Tibial nerve (tissue), 4 donors: ENCODE results near the gene MTFR1L. TPM values are rescaled to one million over a fixed set of nuclear protein-coding genes. Genes with fewer than 3 reads are reported as not detected.

ENCODE experiments used
- DNase-seq, 2 donors: peaks; one replicate each; pipeline ENCODE4 v3.0.0-alpha.2; 2019; ENCODE audit warnings: low spot score in 2 of 2
- H3K27ac ChIP-seq, 4 donors: fragments of 200-600 bp; sonication (generic) in 3 of 4; one replicate each; pipeline ENCODE4 v1.5.1; 2017 to 2019; ENCODE audit warnings: mild to moderate bottlenecking in 1 of 4
- H3K27me3 ChIP-seq, 2 donors: fragments of 200-600 bp; sonication (generic) in 1 of 2; one replicate each; pipeline versions ENCODE4 v1.5.1 to v1.6.0; 2017 to 2019
- H3K36me3 ChIP-seq, 3 donors: fragments of 200-600 bp; sonication (generic); one replicate each; pipeline ENCODE4 v1.5.1; 2018 to 2019
- H3K4me1 ChIP-seq, 4 donors: fragments of 200-600 bp; sonication (generic) in 3 of 4; one replicate each; pipeline ENCODE4 v1.5.1; 2017 to 2019
- H3K4me3 ChIP-seq, 4 donors: fragments of 200-600 bp; sonication (generic) in 3 of 4; one replicate each; pipeline ENCODE4 v1.5.1; 2017 to 2019; ENCODE audit warnings: mild to moderate bottlenecking in 1 of 4, moderate library complexity in 1 of 4
- H3K9me3 ChIP-seq, 4 donors: fragments of 200-600 bp; sonication (generic) in 3 of 4; one replicate each; pipeline ENCODE4 v1.5.1; 2017 to 2019
- EP300 ChIP-seq, 2 donors: sonication (generic); formaldehyde crosslinking; IDR thresholded peaks; one replicate each; pipeline ENCODE4 v1.6.1; 2017; ENCODE audit warnings: antibody characterized with exemption in 2 of 2, mild to moderate bottlenecking in 1 of 2
- POLR2A ChIP-seq, 2 donors: fragments of 450-650 bp; IDR thresholded peaks; one replicate each; pipeline ENCODE4 v1.6.1; 2017; ENCODE audit warnings: antibody characterized with exemption in 2 of 2, mild to moderate bottlenecking in 2 of 2, moderate library complexity in 2 of 2
- WGBS, 2 donors: methylation state at CpG; one replicate each; pipeline ENCODE4 v1.1.5; 2018; 5-methylcytosine and 5-hydroxymethylcytosine counted together
- total RNA-seq, 4 donors: library from RNA; depleted of rRNA; stranded (reverse); fragments of >200 nt; gene quantifications; one replicate each; pipeline ENCODE4 v1.1.0, GENCODE V29; 2016
- TF ChIP-seq, protein P1 (sequence below), 5 experiments: fragments of 200-600 bp in 3 of 5; fragments of 450-650 bp in 2 of 5; sonication (generic) in 3 of 5; IDR thresholded peaks; one replicate each; pipeline ENCODE4 v1.5.1; 2016 to 2019; ENCODE audit warnings: antibody characterized with exemption in 5 of 5, mild to moderate bottlenecking in 3 of 5, moderate library complexity in 2 of 5

The MTFR1L gene
- total RNA-seq, 4 donors from 2014 or later: 65.7 to 99.4 (median 77.2) TPM

DNA sequence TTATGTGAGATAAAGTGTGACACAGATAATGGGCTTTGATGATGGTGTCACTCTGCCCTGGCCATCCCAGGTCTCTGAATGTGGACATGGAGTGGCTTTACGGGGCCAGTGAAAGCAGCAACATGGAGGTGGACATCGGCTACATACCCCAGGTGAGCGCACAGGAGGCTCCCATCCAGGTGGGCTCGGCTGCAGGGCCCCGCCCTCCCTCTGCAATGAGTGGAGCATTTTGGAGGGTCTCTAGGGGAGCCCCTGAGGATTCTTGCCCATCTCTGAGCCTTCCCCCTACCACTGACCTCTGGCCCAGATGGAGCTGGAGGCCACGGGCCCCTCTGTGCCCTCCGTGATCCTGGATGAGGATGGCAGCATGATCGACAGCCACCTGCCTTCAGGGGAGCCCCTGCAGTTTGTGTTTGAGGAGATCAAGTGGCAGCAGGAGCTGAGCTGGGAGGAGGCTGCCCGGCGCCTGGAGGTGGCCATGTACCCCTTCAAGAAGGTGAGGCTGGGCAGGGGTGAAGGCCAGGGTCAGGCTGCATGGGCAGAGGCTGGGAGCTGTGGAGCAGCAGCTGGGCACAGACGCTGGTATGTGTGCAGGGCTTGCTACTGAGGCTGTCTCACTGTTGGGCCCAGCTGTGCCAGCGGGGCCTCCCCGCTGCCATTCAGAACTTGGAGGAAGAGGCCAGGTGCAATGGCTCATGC, 8.2 kb upstream of the MTFR1L start:
- H3K36me3 ChIP-seq: peaks cover 0 to 91% (median 0%) of the 10 kb centered on the region in 3 donors
- peaks cover 0 to 43% (median 21%) of the 10 kb centered on the region in 4 donors for H3K4me1 ChIP-seq
- no peak overlapping the region for H3K27ac ChIP-seq
- 91 to 93% methylated on average over 11 to 13 of the region's 13 CpGs for WGBS, 2 donors
- no peaks in the 10 kb centered on the region for H3K9me3 ChIP-seq
- no peak for DNase-seq
- H3K27me3 ChIP-seq: no peaks in the 10 kb centered on the region
- no peak overlapping the region for H3K4me3 ChIP-seq
- TF ChIP-seq POLR2A (IDR thresholded peaks at IDR 0.05) (no peak), EP300 (IDR thresholded peaks at IDR 0.05) (no peak)
- TF ChIP-seq, protein P1, sequence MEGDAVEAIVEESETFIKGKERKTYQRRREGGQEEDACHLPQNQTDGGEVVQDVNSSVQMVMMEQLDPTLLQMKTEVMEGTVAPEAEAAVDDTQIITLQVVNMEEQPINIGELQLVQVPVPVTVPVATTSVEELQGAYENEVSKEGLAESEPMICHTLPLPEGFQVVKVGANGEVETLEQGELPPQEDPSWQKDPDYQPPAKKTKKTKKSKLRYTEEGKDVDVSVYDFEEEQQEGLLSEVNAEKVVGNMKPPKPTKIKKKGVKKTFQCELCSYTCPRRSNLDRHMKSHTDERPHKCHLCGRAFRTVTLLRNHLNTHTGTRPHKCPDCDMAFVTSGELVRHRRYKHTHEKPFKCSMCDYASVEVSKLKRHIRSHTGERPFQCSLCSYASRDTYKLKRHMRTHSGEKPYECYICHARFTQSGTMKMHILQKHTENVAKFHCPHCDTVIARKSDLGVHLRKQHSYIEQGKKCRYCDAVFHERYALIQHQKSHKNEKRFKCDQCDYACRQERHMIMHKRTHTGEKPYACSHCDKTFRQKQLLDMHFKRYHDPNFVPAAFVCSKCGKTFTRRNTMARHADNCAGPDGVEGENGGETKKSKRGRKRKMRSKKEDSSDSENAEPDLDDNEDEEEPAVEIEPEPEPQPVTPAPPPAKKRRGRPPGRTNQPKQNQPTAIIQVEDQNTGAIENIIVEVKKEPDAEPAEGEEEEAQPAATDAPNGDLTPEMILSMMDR (IDR thresholded peaks at IDR 0.05): no peak

DNA sequence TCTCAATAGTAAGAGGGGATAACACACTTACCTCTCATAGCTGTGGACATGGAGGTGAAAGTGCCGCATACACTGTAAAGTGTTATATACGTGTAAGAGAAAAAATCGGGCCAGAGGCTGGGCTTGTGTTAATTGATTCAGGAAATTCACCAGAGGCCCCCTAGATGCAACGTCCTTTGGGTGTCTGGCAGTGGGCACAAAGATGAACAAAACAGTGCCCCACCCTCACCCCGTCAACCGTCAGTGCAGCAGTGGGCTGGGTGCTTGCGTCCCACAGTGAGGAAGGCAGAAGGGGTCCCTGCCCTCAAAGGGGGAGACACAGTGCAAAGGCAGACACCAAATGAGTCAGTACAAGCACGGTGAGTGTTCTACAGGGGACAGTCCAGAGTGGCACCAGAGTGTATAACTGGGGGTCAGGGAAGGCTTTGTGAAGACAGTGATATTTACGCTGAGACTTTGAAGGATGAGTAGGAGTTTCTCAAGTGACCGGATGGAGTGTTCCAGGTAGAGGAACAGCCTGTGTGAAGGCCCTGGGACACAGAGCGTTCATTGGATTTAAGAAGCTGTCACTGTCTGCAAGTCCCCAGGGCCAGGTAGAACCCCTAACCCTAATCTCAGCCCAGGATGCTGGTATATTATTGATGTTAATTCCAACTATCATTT, 6.6 kb upstream of the MTFR1L start:
- no peaks in the 10 kb centered on the region for H3K9me3 ChIP-seq
- no peaks in the 10 kb centered on the region for H3K27me3 ChIP-seq
- peaks cover 0 to 36% (median 12%) of the 10 kb centered on the region in 4 donors for H3K4me1 ChIP-seq
- peaks cover 0 to 84% (median 0%) of the 10 kb centered on the region in 3 donors for H3K36me3 ChIP-seq
- DNase-seq: no peak
- H3K4me3 ChIP-seq: no peak overlapping the region
- WGBS, 2 donors: 78 to 81% methylated on average over 11 of the region's 11 CpGs
- no peak for TF ChIP-seq EP300 (IDR thresholded peaks at IDR 0.05)
- TF ChIP-seq, protein P1 (IDR thresholded peaks at IDR 0.05): no peak
- no peak overlapping the region for H3K27ac ChIP-seq

DNA sequence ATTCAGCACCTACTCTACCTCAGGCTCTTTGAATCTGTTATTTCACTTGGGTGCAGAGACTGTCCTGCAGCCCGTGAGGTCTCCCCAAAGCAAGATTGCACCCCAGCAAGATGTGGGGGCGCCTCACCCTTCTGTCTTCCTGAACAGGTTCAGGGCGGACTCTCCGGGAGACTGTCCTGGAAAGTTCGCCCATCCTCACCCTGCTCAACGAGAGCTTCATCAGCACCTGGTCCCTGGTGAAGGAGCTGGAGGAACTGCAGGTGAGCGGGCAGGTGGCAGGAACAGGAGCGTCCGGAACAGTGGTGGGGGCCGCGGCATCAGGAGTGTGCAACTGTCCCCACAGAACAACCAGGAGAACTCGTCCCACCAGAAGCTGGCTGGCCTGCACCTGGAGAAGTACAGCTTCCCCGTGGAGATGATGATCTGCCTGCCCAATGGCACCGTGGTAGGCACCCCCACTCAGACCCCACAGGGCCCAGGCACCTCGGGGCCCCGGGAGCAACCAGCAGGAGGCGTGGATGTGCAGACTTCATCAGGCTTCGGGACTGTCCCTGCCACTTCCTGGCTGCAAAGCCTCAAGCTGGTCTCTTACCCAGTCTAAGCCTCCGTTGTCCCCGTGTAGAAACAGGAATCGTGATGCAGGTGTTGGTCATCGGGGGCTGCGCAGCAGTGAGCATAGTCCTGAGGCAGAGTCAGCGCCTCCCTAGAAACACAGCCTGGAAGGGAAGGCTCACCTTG, 5.9 kb upstream of the MTFR1L start:
- H3K27ac ChIP-seq: no peak overlapping the region
- no peak overlapping the region for H3K4me3 ChIP-seq
- H3K27me3 ChIP-seq: no peaks in the 10 kb centered on the region
- DNase-seq: no peak
- peaks cover 0 to 36% (median 18%) of the 10 kb centered on the region in 4 donors for H3K4me1 ChIP-seq
- TF ChIP-seq POLR2A (IDR thresholded peaks at IDR 0.05) (no peak), EP300 (IDR thresholded peaks at IDR 0.05) (no peak)
- TF ChIP-seq, protein P1 (IDR thresholded peaks at IDR 0.05): no peak
- peaks cover 0 to 77% (median 0%) of the 10 kb centered on the region in 3 donors for H3K36me3 ChIP-seq
- WGBS, 2 donors: 91 to 92% methylated on average over 21 of the region's 24 CpGs
- no peaks in the 10 kb centered on the region for H3K9me3 ChIP-seq

DNA sequence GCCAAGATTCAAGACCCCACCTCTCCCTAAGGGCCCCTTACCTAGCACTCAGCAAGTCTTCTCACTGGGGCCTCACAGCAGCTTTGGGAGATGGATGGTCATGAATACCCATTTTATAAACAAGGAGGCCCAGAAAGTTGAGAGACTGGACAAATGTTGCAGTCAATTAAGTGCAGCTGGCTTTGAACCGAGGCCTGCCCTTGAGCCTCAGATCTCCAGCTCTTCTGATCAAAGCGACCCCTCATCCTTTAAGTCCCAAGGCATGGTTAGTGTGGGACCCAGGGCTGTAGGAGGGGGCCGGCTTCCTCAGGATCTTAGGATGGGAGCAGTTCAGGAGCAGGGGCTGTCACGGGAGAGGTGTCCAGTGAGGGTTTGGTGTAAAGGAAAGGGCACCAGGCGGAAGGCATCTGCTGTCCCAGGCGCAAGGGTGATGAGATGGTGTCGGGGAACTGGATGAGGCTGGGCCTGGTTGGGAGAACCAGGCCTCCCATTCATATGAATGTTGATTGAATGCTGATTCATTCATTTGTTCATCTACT, 5.1 kb upstream of the MTFR1L start:
- H3K27ac ChIP-seq: no peak overlapping the region
- WGBS, 2 donors: 80 to 87% methylated on average over 7 of the region's 7 CpGs
- TF ChIP-seq POLR2A (IDR thresholded peaks at IDR 0.05): no peak
- TF ChIP-seq EP300 (IDR thresholded peaks at IDR 0.05): no peak
- TF ChIP-seq, protein P1 (IDR thresholded peaks at IDR 0.05): no peak
- H3K4me3 ChIP-seq: no peak overlapping the region
- peaks cover 0 to 38% (median 21%) of the 10 kb centered on the region in 4 donors for H3K4me1 ChIP-seq
- no peak for DNase-seq
- peaks cover 0 to 70% (median 0%) of the 10 kb centered on the region in 3 donors for H3K36me3 ChIP-seq
- H3K9me3 ChIP-seq: no peaks in the 10 kb centered on the region
- no peaks in the 10 kb centered on the region for H3K27me3 ChIP-seq
